ENCODE data around the gene RRP15. TPM values are rescaled to one million over a fixed set of nuclear protein-coding genes. Genes with fewer than 3 reads are reported as not detected.
A peak's percentile ranks its signal among the peaks of the same experiment; 100 is the strongest.

Gene RRP15
- total RNA-seq, 1 experiment from 2014 or later = 25.6 TPM

- H3K27ac ChIP-seq (ENCODE audit: low read length) = peak overlapping the region; percentile 91
- ChIA-PET POLR2A (ENCODE audit: unreplicated experiment) (interaction anchor here (0.7 kb wide), 1 partner anchor 36 kb away, joined by 4 read pairs; no protein-coding TSS in a partner anchor), CTCF (interaction anchor here (0.5 kb wide), 1 partner anchor 83 kb away, joined by 3 read pairs; no protein-coding TSS in a partner anchor)
- DNase-seq = peak; percentile 60
- H3K79me2 ChIP-seq (ENCODE audit: low read length) = peaks cover 85% of the 10 kb centered on the region
- ATAC-seq = no peak
- H3K9me3 ChIP-seq (ENCODE audit: low read length) = no peaks in the 10 kb centered on the region
- H3K9me2 ChIP-seq (replicated peaks; ENCODE audit: low read length) = no peaks in the 10 kb centered on the region
- no peaks in the 10 kb centered on the region for H3K27me3 ChIP-seq (ENCODE audit: low read length)
- peak overlapping the region; percentile 85 for H3K9ac ChIP-seq (ENCODE audit: low read length)
- peak overlapping the region; percentile 22 for H3K4me3 ChIP-seq (ENCODE audit: low read length)
- TF ChIP-seq EZH2phosphoT487 (IDR thresholded peaks at IDR 0.05; ENCODE audit: borderline replicate concordance, low read length) (no peak), EZH2 (IDR thresholded peaks at IDR 0.05; ENCODE audit: low read length, unreplicated experiment) (no peak)
- TF ChIP-seq, protein P1, sequence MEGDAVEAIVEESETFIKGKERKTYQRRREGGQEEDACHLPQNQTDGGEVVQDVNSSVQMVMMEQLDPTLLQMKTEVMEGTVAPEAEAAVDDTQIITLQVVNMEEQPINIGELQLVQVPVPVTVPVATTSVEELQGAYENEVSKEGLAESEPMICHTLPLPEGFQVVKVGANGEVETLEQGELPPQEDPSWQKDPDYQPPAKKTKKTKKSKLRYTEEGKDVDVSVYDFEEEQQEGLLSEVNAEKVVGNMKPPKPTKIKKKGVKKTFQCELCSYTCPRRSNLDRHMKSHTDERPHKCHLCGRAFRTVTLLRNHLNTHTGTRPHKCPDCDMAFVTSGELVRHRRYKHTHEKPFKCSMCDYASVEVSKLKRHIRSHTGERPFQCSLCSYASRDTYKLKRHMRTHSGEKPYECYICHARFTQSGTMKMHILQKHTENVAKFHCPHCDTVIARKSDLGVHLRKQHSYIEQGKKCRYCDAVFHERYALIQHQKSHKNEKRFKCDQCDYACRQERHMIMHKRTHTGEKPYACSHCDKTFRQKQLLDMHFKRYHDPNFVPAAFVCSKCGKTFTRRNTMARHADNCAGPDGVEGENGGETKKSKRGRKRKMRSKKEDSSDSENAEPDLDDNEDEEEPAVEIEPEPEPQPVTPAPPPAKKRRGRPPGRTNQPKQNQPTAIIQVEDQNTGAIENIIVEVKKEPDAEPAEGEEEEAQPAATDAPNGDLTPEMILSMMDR (conservative IDR thresholded peaks at IDR 0.05; ENCODE audit: low read depth, low read length) = no peak
- peaks cover 69% of the 10 kb centered on the region for H3K4me1 ChIP-seq (ENCODE audit: insufficient read depth, low read length)
- intact Hi-C loops (cut with micrococcal nuclease) = loop anchor here (5.0 kb wide), 2 partner anchors 514 to 564 kb away; no protein-coding TSS in a partner anchor
- peaks cover 14% of the 10 kb centered on the region for H3F3A ChIP-seq (ENCODE audit: low read length, unreplicated experiment)
- H3K36me3 ChIP-seq (ENCODE audit: low read depth, low read length) = peaks cover 17% of the 10 kb centered on the region; the same call in 1 of the 2 replicates
- H3K4me2 ChIP-seq (ENCODE audit: low read length) = peak overlapping the region; percentile 64
- no TSS peak for BruUV-seq (replicated peaks)
- H2AFZ ChIP-seq (ENCODE audit: low read length) = no peak overlapping the region
- H4K20me1 ChIP-seq (ENCODE audit: low read length) = no peaks in the 10 kb centered on the region
These were observed 98.0 kb downstream of the RRP15 start for GRCh38 chr1:218383051-218383450.

GRCh38 chr1:218383681-218384080, 98.6 kb downstream of the RRP15 start:
- Histone ChIP-seq H3K4me2 (ENCODE audit: low read length) (peak overlapping the region; percentile 64), H3K9me2 (replicated peaks; ENCODE audit: low read length) (no peaks in the 10 kb centered on the region), H3F3A (ENCODE audit: low read length, unreplicated experiment) (peaks cover 14% of the 10 kb centered on the region), H2AFZ (ENCODE audit: low read length) (no peak overlapping the region), H3K79me2 (ENCODE audit: low read length) (peaks cover 85% of the 10 kb centered on the region), H3K9ac (ENCODE audit: low read length) (peak overlapping the region; percentile 85), H3K27me3 (ENCODE audit: low read length) (no peaks in the 10 kb centered on the region), H3K4me3 (ENCODE audit: low read length) (peak overlapping the region; percentile 22; the same call in 1 of the 2 replicates), H3K9me3 (ENCODE audit: low read length) (no peaks in the 10 kb centered on the region), H3K36me3 (ENCODE audit: low read depth, low read length) (peaks cover 17% of the 10 kb centered on the region; the same call in 1 of the 2 replicates), H3K27ac (ENCODE audit: low read length) (peak overlapping the region; percentile 91), H4K20me1 (ENCODE audit: low read length) (no peaks in the 10 kb centered on the region), H3K4me1 (ENCODE audit: insufficient read depth, low read length) (peaks cover 63% of the 10 kb centered on the region)
- intact Hi-C loops (cut with micrococcal nuclease) = loop anchor here (5.0 kb wide), 2 partner anchors 514 to 564 kb away; no protein-coding TSS in a partner anchor
- peak; percentile 98 for DNase-seq
- TF ChIP-seq EZH2 (IDR thresholded peaks at IDR 0.05; ENCODE audit: low read length, unreplicated experiment) (no peak), EZH2phosphoT487 (IDR thresholded peaks at IDR 0.05; ENCODE audit: borderline replicate concordance, low read length) (no peak)
- TF ChIP-seq, protein P1 (conservative IDR thresholded peaks at IDR 0.05; ENCODE audit: low read depth, low read length) = no peak
- ATAC-seq = peak; percentile 4
- BruUV-seq (replicated peaks) = no TSS peak
- ChIA-PET CTCF (interaction anchor here (0.5 kb wide), 1 partner anchor 84 kb away, joined by 3 read pairs; no protein-coding TSS in a partner anchor), POLR2A (ENCODE audit: unreplicated experiment) (interaction anchor here (0.7 kb wide), 1 partner anchor 36 kb away, joined by 4 read pairs; no protein-coding TSS in a partner anchor)

DNA sequence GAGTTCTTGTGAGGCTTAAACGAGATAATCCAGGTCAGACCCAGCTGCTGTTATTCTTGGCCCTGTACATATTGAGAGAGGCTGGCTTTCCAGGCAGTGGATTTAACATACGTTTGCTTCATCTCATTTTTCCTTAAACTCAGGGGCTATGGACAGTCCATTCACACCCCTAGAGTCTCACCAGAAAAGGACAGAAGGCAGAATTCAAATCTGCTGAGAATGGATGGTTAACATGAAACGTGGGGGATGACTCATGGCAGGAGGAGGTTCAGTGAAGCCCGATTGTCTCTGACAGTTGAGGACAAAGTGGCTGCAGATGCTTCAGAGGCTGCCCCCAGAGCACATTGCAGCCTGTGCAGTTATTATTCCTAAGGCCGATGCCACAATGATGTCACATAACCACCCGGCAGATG, 99.5 kb downstream of the RRP15 start:
- no peaks in the 10 kb centered on the region for H3K9me3 ChIP-seq (ENCODE audit: low read length)
- ChIA-PET POLR2A (ENCODE audit: unreplicated experiment) (no interaction called here), CTCF (no interaction called here)
- intact Hi-C loops (cut with micrococcal nuclease) = loop anchor here (5.0 kb wide), 2 partner anchors 513 to 563 kb away; no protein-coding TSS in a partner anchor
- DNase-seq = peak; percentile 84
- peaks cover 88% of the 10 kb centered on the region for H3K79me2 ChIP-seq (ENCODE audit: low read length)
- peak overlapping the region; percentile 91 for H3K27ac ChIP-seq (ENCODE audit: low read length)
- no peaks in the 10 kb centered on the region for H4K20me1 ChIP-seq (ENCODE audit: low read length)
- no peaks in the 10 kb centered on the region for H3K27me3 ChIP-seq (ENCODE audit: low read length)
- no peaks in the 10 kb centered on the region for H3K9me2 ChIP-seq (replicated peaks; ENCODE audit: low read length)
- TF ChIP-seq, protein P1 (conservative IDR thresholded peaks at IDR 0.05; ENCODE audit: low read depth, low read length) = 0 out of 2 replicates have a peak, but pooled peaks have one; percentile 14
- TF ChIP-seq EZH2phosphoT487 (IDR thresholded peaks at IDR 0.05; ENCODE audit: borderline replicate concordance, low read length) = no peak
- peak overlapping the region; percentile 85 for H3K9ac ChIP-seq (ENCODE audit: low read length)
- peaks cover 12% of the 10 kb centered on the region for H3F3A ChIP-seq (ENCODE audit: low read length, unreplicated experiment)
- no TSS peak for BruUV-seq (replicated peaks)
- ATAC-seq = peak; percentile 8; the same call in 1 of the 2 replicates
- H3K36me3 ChIP-seq (ENCODE audit: low read depth, low read length) = peaks cover 21% of the 10 kb centered on the region; the same call in 1 of the 2 replicates
- no peak overlapping the region for H2AFZ ChIP-seq (ENCODE audit: low read length)
- H3K4me3 ChIP-seq (ENCODE audit: low read length) = peak overlapping the region; percentile 28
- peak overlapping the region; percentile 64 for H3K4me2 ChIP-seq (ENCODE audit: low read length)
- peaks cover 58% of the 10 kb centered on the region for H3K4me1 ChIP-seq (ENCODE audit: insufficient read depth, low read length)

Measured in PC-3 (cell line).